ENCODE data around the gene SAMD4A.

- TF ChIP-seq CREB1 (IDR thresholded peaks at IDR 0.05; ENCODE audit: low read depth) (no peak), RAD21 (IDR thresholded peaks at IDR 0.05; ENCODE audit: low read depth) (no peak), EP300 (IDR thresholded peaks at IDR 0.05; ENCODE audit: borderline replicate concordance) (no peak), YY1 (IDR thresholded peaks at IDR 0.05; ENCODE audit: low read depth) (no peak), FOXM1 (IDR thresholded peaks at IDR 0.05; ENCODE audit: borderline replicate concordance, low read depth) (no peak), REST (IDR thresholded peaks at IDR 0.05; ENCODE audit: low read depth) (no peak), NFIC (IDR thresholded peaks at IDR 0.05) (no peak), CEBPB (IDR thresholded peaks at IDR 0.05) (no peak), ZBTB7A (IDR thresholded peaks at IDR 0.05; ENCODE audit: low read depth) (no peak), EGR1 (IDR thresholded peaks at IDR 0.05) (no peak), MAX (IDR thresholded peaks at IDR 0.05) (no peak)
Measured at GRCh38 chr14:54783660-54784015, 216.7 kb downstream of the SAMD4A start.

Data from Ishikawa (cell line).